Testis (tissue), 3 donors: ENCODE results near the gene POU3F1. TPM values are rescaled to one million over a fixed set of nuclear protein-coding genes. Genes with fewer than 3 reads are reported as not detected.

Experiments
- DNase-seq: peaks from one replicate; pipeline ENCODE4 v3.0.0-alpha.2; 2019
- H3K27ac ChIP-seq, 2 donors: fragments of 200-600 bp; sonication (generic); one replicate each; pipeline ENCODE4 v1.5.1; 2019
- H3K27me3 ChIP-seq: fragments of 200-600 bp; sonication (generic); one replicate; pipeline ENCODE4 v1.5.1; 2019
- H3K36me3 ChIP-seq: fragments of 200-600 bp; sonication (generic); one replicate; pipeline ENCODE4 v1.5.1; 2017; ENCODE audit warnings: low read depth; ENCODE audit errors: missing control alignments
- H3K4me1 ChIP-seq: fragments of 200-600 bp; sonication (generic); one replicate; pipeline ENCODE4 v1.5.1; 2019
- H3K4me3 ChIP-seq, 2 donors: fragments of 200-600 bp; sonication (generic); one replicate each; pipeline ENCODE4 v1.5.1; 2017 to 2019
- H3K9me3 ChIP-seq: fragments of 200-600 bp; sonication (generic); one replicate; pipeline ENCODE4 v1.5.1; 2017
- POLR2A ChIP-seq: fragments of 450-650 bp; IDR thresholded peaks from one replicate; pipeline ENCODE4 v1.6.1; 2017; ENCODE audit warnings: antibody characterized with exemption, mild to moderate bottlenecking, moderate library complexity
- WGBS, 2 donors: methylation state at CpG; one replicate each; pipeline ENCODE4 v1.1.5; 2018; 5-methylcytosine and 5-hydroxymethylcytosine counted together
- intact Hi-C: fragments of 100-400 bp; cut with DNase I; formaldehyde crosslinking; loops from one replicate; pipeline ENCODE4 v1.15.1; 2023; ENCODE audit warnings: low total_unique reads
- polyA plus RNA-seq: library from polyadenylated mRNA; stranded (reverse); fragments of 350-450 nt; fragmentation: Illumina TruSeq; extraction: RNeasy Lipid Tissue Mini Kit (QIAGEN cat#74804); gene quantifications from one replicate; pipeline ENCODE4 v1.2.3, GENCODE V29; 2014; ENCODE audit warnings: low read depth, low replicate concordance; ENCODE audit not compliant: insufficient read depth
- total RNA-seq, 2 donors: library from RNA; depleted of rRNA; stranded (reverse); fragments of >200 nt; gene quantifications; one replicate each; pipeline ENCODE4 v1.2.3, GENCODE V29; 2016
- TF ChIP-seq, protein P1 (sequence below), 3 experiments: fragments of 450-650 bp in 2 of 3; fragments of 200-600 bp in 1 of 3; sonication (generic) in 1 of 3; IDR thresholded peaks; one replicate each; pipeline ENCODE4 v1.5.1; 2016 to 2019; ENCODE audit warnings: antibody characterized with exemption in 3 of 3, mild to moderate bottlenecking in 2 of 3, moderate library complexity in 1 of 3

POU3F1 gene
- total and polyA plus RNA-seq, 3 donors from 2014 or later, result 1.6 to 6.8 (median 6.0) TPM

GRCh38 chr1:38092256-38092655, 45.7 kb upstream of the POU3F1 start:
- 68 to 71% methylated on average over 4 of the region's 4 CpGs for WGBS, 2 donors
- H3K27ac ChIP-seq, result no peak overlapping the region
- DNase-seq, result no peak
- intact Hi-C loops, result no loop called here
- H3K27me3 ChIP-seq, result no peaks in the 10 kb centered on the region
- TF ChIP-seq POLR2A, result no peak
- TF ChIP-seq, protein P1, sequence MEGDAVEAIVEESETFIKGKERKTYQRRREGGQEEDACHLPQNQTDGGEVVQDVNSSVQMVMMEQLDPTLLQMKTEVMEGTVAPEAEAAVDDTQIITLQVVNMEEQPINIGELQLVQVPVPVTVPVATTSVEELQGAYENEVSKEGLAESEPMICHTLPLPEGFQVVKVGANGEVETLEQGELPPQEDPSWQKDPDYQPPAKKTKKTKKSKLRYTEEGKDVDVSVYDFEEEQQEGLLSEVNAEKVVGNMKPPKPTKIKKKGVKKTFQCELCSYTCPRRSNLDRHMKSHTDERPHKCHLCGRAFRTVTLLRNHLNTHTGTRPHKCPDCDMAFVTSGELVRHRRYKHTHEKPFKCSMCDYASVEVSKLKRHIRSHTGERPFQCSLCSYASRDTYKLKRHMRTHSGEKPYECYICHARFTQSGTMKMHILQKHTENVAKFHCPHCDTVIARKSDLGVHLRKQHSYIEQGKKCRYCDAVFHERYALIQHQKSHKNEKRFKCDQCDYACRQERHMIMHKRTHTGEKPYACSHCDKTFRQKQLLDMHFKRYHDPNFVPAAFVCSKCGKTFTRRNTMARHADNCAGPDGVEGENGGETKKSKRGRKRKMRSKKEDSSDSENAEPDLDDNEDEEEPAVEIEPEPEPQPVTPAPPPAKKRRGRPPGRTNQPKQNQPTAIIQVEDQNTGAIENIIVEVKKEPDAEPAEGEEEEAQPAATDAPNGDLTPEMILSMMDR (IDR thresholded peaks at IDR 0.05), result no peak
- no peaks in the 10 kb centered on the region for H3K9me3 ChIP-seq
- H3K4me1 ChIP-seq, result no peaks in the 10 kb centered on the region
- no peak overlapping the region for H3K4me3 ChIP-seq
- H3K36me3 ChIP-seq, result no peaks in the 10 kb centered on the region

DNA sequence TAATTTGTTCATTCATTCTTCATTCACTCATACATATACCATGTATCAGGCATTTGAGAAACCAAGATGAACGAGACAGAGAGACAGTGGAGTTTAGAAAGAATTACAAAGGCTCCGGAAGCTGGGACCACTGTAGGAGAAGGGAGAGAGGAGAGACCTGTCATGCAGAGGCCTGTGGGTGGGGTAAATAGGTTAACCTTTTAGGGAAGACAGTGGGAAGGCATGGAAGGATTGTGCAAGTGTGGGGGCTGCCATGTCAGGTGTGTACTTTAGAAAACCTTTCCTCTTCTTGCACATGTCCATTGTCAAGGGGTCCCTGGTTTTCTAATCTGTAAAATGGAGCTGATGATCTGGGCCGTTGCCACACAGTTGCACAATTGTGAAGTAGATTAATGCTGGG, 44.2 kb upstream of the POU3F1 start:
- H3K27ac ChIP-seq, result no peak overlapping the region
- DNase-seq, result no peak
- intact Hi-C loops, result no loop called here
- H3K4me1 ChIP-seq, result no peaks in the 10 kb centered on the region
- no peak overlapping the region for H3K4me3 ChIP-seq
- no peaks in the 10 kb centered on the region for H3K27me3 ChIP-seq
- WGBS, 2 donors, result 90 to 91% methylated on average over 3 of the region's 3 CpGs
- H3K36me3 ChIP-seq, result no peaks in the 10 kb centered on the region
- TF ChIP-seq, protein P1 (IDR thresholded peaks at IDR 0.05), result no peak
- TF ChIP-seq POLR2A, result no peak
- no peaks in the 10 kb centered on the region for H3K9me3 ChIP-seq

GRCh38 chr1:38089712-38090360, 43.2 kb upstream of the POU3F1 start:
- no peaks in the 10 kb centered on the region for H3K9me3 ChIP-seq
- 85 to 89% methylated on average over 10 to 11 of the region's 11 CpGs for WGBS, 2 donors
- H3K4me3 ChIP-seq, result no peak overlapping the region
- no peak overlapping the region for H3K27ac ChIP-seq
- no peaks in the 10 kb centered on the region for H3K27me3 ChIP-seq
- no peaks in the 10 kb centered on the region for H3K4me1 ChIP-seq
- H3K36me3 ChIP-seq, result no peaks in the 10 kb centered on the region
- no peak for DNase-seq
- no peak for TF ChIP-seq POLR2A
- TF ChIP-seq, protein P1 (IDR thresholded peaks at IDR 0.05), result no peak
- intact Hi-C loops, result no loop called here

DNA sequence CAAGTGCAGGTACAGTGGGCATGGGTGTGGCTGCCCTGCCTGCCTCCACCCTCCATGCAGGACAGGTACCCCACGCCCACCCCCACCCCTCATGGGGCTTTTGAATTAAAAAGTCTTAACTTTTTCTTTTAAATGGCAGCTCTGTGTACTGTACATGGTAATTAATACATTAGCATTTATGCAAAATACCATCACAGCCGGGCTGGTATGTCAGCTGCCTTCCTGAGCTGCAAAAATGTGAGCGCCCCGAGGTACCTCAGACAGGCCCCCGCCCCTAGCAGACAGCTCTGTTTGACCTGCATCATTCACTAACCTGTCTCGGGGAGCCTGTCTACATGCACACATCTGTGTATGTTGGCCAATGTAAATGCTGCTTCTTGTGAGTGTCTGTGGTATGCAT, 42.2 kb upstream of the POU3F1 start:
- H3K36me3 ChIP-seq, result no peaks in the 10 kb centered on the region
- WGBS, 2 donors, result 65 to 76% methylated on average over 6 of the region's 6 CpGs
- H3K9me3 ChIP-seq, result no peaks in the 10 kb centered on the region
- intact Hi-C loops, result no loop called here
- no peaks in the 10 kb centered on the region for H3K4me1 ChIP-seq
- no peak overlapping the region for H3K27ac ChIP-seq
- no peaks in the 10 kb centered on the region for H3K27me3 ChIP-seq
- no peak overlapping the region for H3K4me3 ChIP-seq
- DNase-seq, result no peak
- no peak for TF ChIP-seq POLR2A
- TF ChIP-seq, protein P1 (IDR thresholded peaks at IDR 0.05), result no peak

- no peaks in the 10 kb centered on the region for H3K27me3 ChIP-seq
- DNase-seq, result no peak
- H3K4me1 ChIP-seq, result no peaks in the 10 kb centered on the region
- 65 to 70% methylated on average over 6 of the region's 6 CpGs for WGBS, 2 donors
- H3K27ac ChIP-seq, result no peak overlapping the region
- no peaks in the 10 kb centered on the region for H3K36me3 ChIP-seq
- H3K4me3 ChIP-seq, result no peak overlapping the region
- H3K9me3 ChIP-seq, result no peaks in the 10 kb centered on the region
- intact Hi-C loops, result no loop called here
- no peak for TF ChIP-seq POLR2A
- TF ChIP-seq, protein P1 (IDR thresholded peaks at IDR 0.05), result no peak
Observed at GRCh38 chr1:38088366-38088765, 41.8 kb upstream of the POU3F1 start.
